Lung (tissue), 12 donors: ENCODE data around the gene KMT2C. TPM values are rescaled to one million over a fixed set of nuclear protein-coding genes. Genes with fewer than 3 reads are reported as not detected.

ENCODE experiments used
- ATAC-seq: fragments of 200-7000 bp; cut with Tn5 transposase; one replicate; pipeline ENCODE4 v1.9.1; 2020; ENCODE audit warnings: moderate number of reproducible peaks; ENCODE audit not compliant: insufficient read depth, low FRiP score
- DNase-seq, 3 donors: peaks; one replicate each; pipeline ENCODE4 v3.0.0-alpha.2; 2013 to 2017
- H3K27ac ChIP-seq, 2 donors: one replicate each; pipeline ENCODE4 v1.5.1; 2013; ENCODE audit warnings: mild to moderate bottlenecking in 2 of 2, moderate library complexity in 2 of 2, control low read depth in 1 of 2, inconsistent platforms in 1 of 2, low read depth in 1 of 2, low read length in 1 of 2
- H3K27me3 ChIP-seq, 3 donors: one replicate each; pipeline ENCODE4 v1.5.1; 2013; ENCODE audit warnings: low read length in 2 of 3; ENCODE audit not compliant: control insufficient read depth in 3 of 3, insufficient read depth in 3 of 3
- H3K36me3 ChIP-seq, 4 donors: one replicate each; pipeline ENCODE4 v1.5.1; 2013; ENCODE audit warnings: low read length in 4 of 4, mild to moderate bottlenecking in 1 of 4, moderate library complexity in 1 of 4; ENCODE audit not compliant: control insufficient read depth in 4 of 4, insufficient read depth in 4 of 4
- H3K4me1 ChIP-seq, 5 donors: one replicate each; pipeline ENCODE4 v1.5.1; 2013; ENCODE audit warnings: low read length in 5 of 5, mild to moderate bottlenecking in 2 of 5, moderate library complexity in 1 of 5; ENCODE audit not compliant: control insufficient read depth in 5 of 5, insufficient read depth in 5 of 5
- H3K4me3 ChIP-seq: one replicate; pipeline ENCODE4 v1.5.1; 2013; ENCODE audit warnings: mild to moderate bottlenecking, control low read depth, moderate library complexity
- H3K9ac ChIP-seq, 2 donors: one replicate each; pipeline ENCODE4 v1.5.1; 2013; ENCODE audit warnings: low read length in 2 of 2, control low read depth in 1 of 2; ENCODE audit not compliant: insufficient read depth in 1 of 2
- H3K9me3 ChIP-seq, 4 donors: one replicate each; pipeline ENCODE4 v1.5.1; 2013; ENCODE audit warnings: low read length in 3 of 4, mild to moderate bottlenecking in 1 of 4, moderate library complexity in 1 of 4; ENCODE audit not compliant: control insufficient read depth in 4 of 4, insufficient read depth in 3 of 4
- WGBS, 2 donors: extraction: QIAGEN DNeasy Blood & Tissue Kit; methylation state at CpG; one replicate each; pipeline ENCODE4 v1.1.7; 2013; 5-methylcytosine and 5-hydroxymethylcytosine counted together
- polyA plus RNA-seq, 2 donors: library from polyadenylated mRNA; stranded (reverse); fragments of 200-250 nt; gene quantifications; one replicate each; pipeline ENCODE4 v1.2.1, GENCODE V29; 2013
- total RNA-seq, 2 donors: library from RNA; depleted of rRNA in 1 of 2; stranded (reverse); fragments of >200 nt in 1 of 2; gene quantifications; one replicate each; pipeline ENCODE4 v1.2.1, GENCODE V29; 2014 to 2021
- TF ChIP-seq, protein P1 (sequence below): IDR thresholded peaks from 2 replicates; pipeline ENCODE4 v1.5.1; 2012; ENCODE audit warnings: mild to moderate bottlenecking; ENCODE audit errors: control extremely low read depth, extremely low read depth
- donor health status: control.
- donor health status: control.
- donor health status: Bipolar disorder and iron deficiency.
- donor health status: healthy.
- donor health status: DM: yes; HTN: yes; CAD: no.

The KMT2C gene
- total and polyA plus RNA-seq, 4 donors = 10.2 to 115 (median 52.3) TPM

DNA sequence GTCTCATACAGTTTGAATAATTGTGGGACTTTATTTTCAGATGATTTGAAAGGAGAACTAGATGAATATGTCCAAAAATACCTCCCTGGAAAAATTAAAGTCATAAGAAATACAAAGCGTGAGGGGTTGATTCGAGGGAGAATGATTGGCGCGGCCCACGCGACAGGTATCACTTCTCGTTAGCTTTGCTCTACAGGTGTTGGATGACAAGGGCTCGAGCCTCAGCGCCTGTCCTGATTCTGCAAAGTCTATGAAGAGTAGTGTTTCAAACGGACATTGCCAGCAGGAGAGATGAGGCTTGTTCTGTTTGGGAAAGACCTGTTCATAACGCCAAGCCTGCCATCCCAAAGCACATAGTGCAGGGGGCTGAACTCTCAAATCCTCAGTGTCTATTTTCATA is 330.6 kb downstream of the KMT2C start:
- peaks cover 0 to 2% (median 0%) of the 10 kb centered on the region in 4 donors for H3K9me3 ChIP-seq
- H3K4me1 ChIP-seq = peaks cover 0 to 4% (median 0%) of the 10 kb centered on the region in 5 donors
- 95 to 97% methylated on average over 11 of the region's 11 CpGs for WGBS, 2 donors
- no peak overlapping the region for H3K4me3 ChIP-seq
- no peaks in the 10 kb centered on the region for H3K27me3 ChIP-seq
- peaks cover 4 to 17% (median 16%) of the 10 kb centered on the region in 4 donors for H3K36me3 ChIP-seq
- H3K9ac ChIP-seq = no peak overlapping the region
- DNase-seq (no peak), ATAC-seq (no peak)
- TF ChIP-seq, protein P1, sequence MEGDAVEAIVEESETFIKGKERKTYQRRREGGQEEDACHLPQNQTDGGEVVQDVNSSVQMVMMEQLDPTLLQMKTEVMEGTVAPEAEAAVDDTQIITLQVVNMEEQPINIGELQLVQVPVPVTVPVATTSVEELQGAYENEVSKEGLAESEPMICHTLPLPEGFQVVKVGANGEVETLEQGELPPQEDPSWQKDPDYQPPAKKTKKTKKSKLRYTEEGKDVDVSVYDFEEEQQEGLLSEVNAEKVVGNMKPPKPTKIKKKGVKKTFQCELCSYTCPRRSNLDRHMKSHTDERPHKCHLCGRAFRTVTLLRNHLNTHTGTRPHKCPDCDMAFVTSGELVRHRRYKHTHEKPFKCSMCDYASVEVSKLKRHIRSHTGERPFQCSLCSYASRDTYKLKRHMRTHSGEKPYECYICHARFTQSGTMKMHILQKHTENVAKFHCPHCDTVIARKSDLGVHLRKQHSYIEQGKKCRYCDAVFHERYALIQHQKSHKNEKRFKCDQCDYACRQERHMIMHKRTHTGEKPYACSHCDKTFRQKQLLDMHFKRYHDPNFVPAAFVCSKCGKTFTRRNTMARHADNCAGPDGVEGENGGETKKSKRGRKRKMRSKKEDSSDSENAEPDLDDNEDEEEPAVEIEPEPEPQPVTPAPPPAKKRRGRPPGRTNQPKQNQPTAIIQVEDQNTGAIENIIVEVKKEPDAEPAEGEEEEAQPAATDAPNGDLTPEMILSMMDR = no peak
- H3K27ac ChIP-seq = no peak overlapping the region

DNA sequence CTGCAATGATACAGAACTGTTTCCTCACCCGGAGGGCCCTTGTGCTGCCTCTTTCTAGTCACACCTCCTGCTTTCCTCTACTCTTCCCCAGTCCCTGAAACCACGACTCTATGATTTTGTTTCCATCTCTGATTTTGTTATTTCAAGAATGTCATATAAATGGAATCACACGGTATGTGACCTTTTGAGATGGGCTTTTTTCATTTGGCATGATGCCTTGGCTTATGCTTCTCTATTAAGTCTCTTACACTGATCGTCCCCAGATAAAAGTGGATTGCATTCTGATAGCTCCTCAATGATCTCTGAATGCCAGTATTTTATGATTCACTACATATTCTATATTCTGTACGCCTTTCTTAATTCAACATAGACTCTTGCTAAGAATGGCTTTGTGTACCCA is 332.1 kb downstream of the KMT2C start:
- Histone ChIP-seq H3K9me3 (peaks cover 0 to 2% (median 0%) of the 10 kb centered on the region in 4 donors), H3K27me3 (no peaks in the 10 kb centered on the region), H3K36me3 (peaks cover 0 to 15% (median 9%) of the 10 kb centered on the region in 4 donors), H3K9ac (no peak overlapping the region), H3K27ac (no peak overlapping the region), H3K4me1 (peaks cover 0 to 4% (median 0%) of the 10 kb centered on the region in 5 donors), H3K4me3 (no peak overlapping the region)
- TF ChIP-seq, protein P1 = no peak
- ATAC-seq (no peak), DNase-seq (no peak)
- 82 to 88% methylated on average over 5 of the region's 5 CpGs for WGBS, 2 donors

- Histone ChIP-seq H3K27me3 (no peaks in the 10 kb centered on the region), H3K27ac (no peak overlapping the region), H3K4me3 (no peak overlapping the region), H3K4me1 (peaks cover 0 to 4% (median 0%) of the 10 kb centered on the region in 5 donors), H3K36me3 (peaks cover 0 to 15% (median 9%) of the 10 kb centered on the region in 4 donors), H3K9ac (no peak overlapping the region), H3K9me3 (peaks cover 0 to 2% (median 0%) of the 10 kb centered on the region in 4 donors)
- DNase-seq (no peak), ATAC-seq (no peak)
- TF ChIP-seq, protein P1 = no peak
- 95 to 96% methylated on average over 7 of the region's 7 CpGs for WGBS, 2 donors
Measured at GRCh38 chr7:152103066-152103465, 332.7 kb downstream of the KMT2C start.

GRCh38 chr7:152097330-152097729 is 338.5 kb downstream of the KMT2C start:
- DNase-seq = no peak
- peaks cover 0 to 4% (median 0%) of the 10 kb centered on the region in 5 donors for H3K4me1 ChIP-seq
- no peaks in the 10 kb centered on the region for H3K9me3 ChIP-seq
- no peak for ATAC-seq
- H3K9ac ChIP-seq = no peak overlapping the region
- no peaks in the 10 kb centered on the region for H3K27me3 ChIP-seq
- H3K27ac ChIP-seq = no peak overlapping the region
- TF ChIP-seq, protein P1 = no peak
- H3K36me3 ChIP-seq = peaks cover 0 to 4% (median 1%) of the 10 kb centered on the region in 4 donors
- no peak overlapping the region for H3K4me3 ChIP-seq
- 95 to 96% methylated on average over 4 of the region's 4 CpGs for WGBS, 2 donors
